ENCODE data around the gene MOXD1. TPM values are rescaled to one million over a fixed set of nuclear protein-coding genes. Genes with fewer than 3 reads are reported as not detected.

Gene MOXD1
- total RNA-seq, 4 donors from 2014 or later = 5.5 to 16.3 (median 8.3) TPM; not detected in 1

DNA sequence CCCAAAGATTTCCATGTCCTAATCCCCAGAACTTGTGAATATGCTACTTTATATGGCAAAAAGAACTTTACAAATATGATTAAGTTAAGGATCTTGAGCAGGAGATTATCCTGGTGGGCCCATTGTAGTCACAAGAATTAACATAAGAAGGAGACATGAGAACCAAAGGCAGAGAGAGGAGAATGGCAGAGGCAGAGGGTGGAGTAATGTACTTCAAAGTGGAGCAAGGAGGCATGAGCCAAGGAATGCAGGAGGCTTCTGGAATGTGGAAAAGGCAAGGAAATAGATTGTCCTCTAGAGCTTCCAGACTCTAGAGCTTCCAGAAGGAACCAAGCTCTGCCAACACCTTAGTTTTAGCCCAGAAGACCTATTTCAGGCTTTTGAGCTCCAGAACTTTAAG, 147.4 kb downstream of the MOXD1 start:
- in situ Hi-C loops (cut with MboI; ENCODE audit: low pct_ligation_motif_present in 1 of 4, low pct_unique_long_range_greater_than_20kb in 1 of 4, low sequenced_read_pairs in 3 of 4) (no loop called here), intact Hi-C loops (cut with DNase I; ENCODE audit: low total_unique reads) (no loop called here)
- Histone ChIP-seq H3K36me3 (no peaks in the 10 kb centered on the region), H3K27me3 (no peaks in the 10 kb centered on the region), H3K27ac (no peak overlapping the region), H3K4me3 (no peak overlapping the region), H3K4me1 (no peaks in the 10 kb centered on the region), H3K9me3 (no peaks in the 10 kb centered on the region)
- DNase-seq = no peak
- TF ChIP-seq POLR2AphosphoS5 (IDR thresholded peaks at IDR 0.05) = no peak
- no peak for TF ChIP-seq POLR2A (IDR thresholded peaks at IDR 0.05)
- no peak for TF ChIP-seq CTCF (IDR thresholded peaks at IDR 0.05)
- no peak for TF ChIP-seq EP300 (IDR thresholded peaks at IDR 0.05; ENCODE audit: low read depth)

DNA sequence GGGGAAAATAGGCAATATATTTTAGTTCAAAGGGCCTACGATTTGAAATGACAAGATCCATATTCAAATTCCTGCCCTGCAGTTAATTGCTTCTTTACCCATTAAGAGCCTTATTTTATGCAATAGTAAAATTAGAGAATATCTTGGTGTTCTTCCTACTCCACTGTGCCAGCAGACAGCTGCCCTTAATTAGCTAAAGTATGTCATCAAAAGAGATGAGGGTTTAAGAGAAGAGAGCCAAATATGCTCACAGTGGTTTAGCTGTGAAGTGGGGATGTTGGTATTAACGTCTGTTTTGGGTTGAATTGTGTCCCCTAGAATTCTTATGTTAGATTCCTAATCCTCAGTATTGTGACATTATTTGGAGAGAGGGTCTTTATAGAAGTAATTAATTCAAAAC, 148.1 kb downstream of the MOXD1 start:
- 63 to 71% methylated on average over 2 of the region's 2 CpGs for WGBS, 2 donors (ENCODE audit: low coverage in 1 of 2)
- Histone ChIP-seq H3K27me3 (no peaks in the 10 kb centered on the region), H3K36me3 (no peaks in the 10 kb centered on the region), H3K27ac (no peak overlapping the region), H3K9me3 (no peaks in the 10 kb centered on the region), H3K4me1 (no peaks in the 10 kb centered on the region), H3K4me3 (no peak overlapping the region)
- no peak for DNase-seq
- intact Hi-C loops (cut with DNase I; ENCODE audit: low total_unique reads) = no loop called here
- in situ Hi-C loops (cut with MboI; ENCODE audit: low pct_ligation_motif_present in 1 of 4, low pct_unique_long_range_greater_than_20kb in 1 of 4, low sequenced_read_pairs in 3 of 4) = no loop called here
- TF ChIP-seq POLR2AphosphoS5 (IDR thresholded peaks at IDR 0.05) (no peak), EP300 (IDR thresholded peaks at IDR 0.05; ENCODE audit: low read depth) (no peak), POLR2A (IDR thresholded peaks at IDR 0.05) (no peak), CTCF (IDR thresholded peaks at IDR 0.05) (no peak)

- DNase-seq = no peak
- Histone ChIP-seq H3K4me1 (no peaks in the 10 kb centered on the region), H3K36me3 (no peaks in the 10 kb centered on the region), H3K4me3 (no peak overlapping the region), H3K27ac (no peak overlapping the region), H3K9me3 (no peaks in the 10 kb centered on the region), H3K27me3 (no peaks in the 10 kb centered on the region)
- 93% methylated on average over 4 of the region's 4 CpGs; no CpG with 5 or more reads in 1 of the 2 donors for WGBS, 2 donors (ENCODE audit: low coverage in 1 of 2)
- intact Hi-C loops (cut with DNase I; ENCODE audit: low total_unique reads) = no loop called here
- TF ChIP-seq CTCF (IDR thresholded peaks at IDR 0.05) = no peak
- TF ChIP-seq POLR2AphosphoS5 (IDR thresholded peaks at IDR 0.05) = no peak
- no peak for TF ChIP-seq EP300 (IDR thresholded peaks at IDR 0.05; ENCODE audit: low read depth)
- no peak for TF ChIP-seq POLR2A (IDR thresholded peaks at IDR 0.05)
- in situ Hi-C loops (cut with MboI; ENCODE audit: low pct_ligation_motif_present in 1 of 4, low pct_unique_long_range_greater_than_20kb in 1 of 4, low sequenced_read_pairs in 3 of 4) = no loop called here
These were observed 149.2 kb downstream of the MOXD1 start for GRCh38 chr6:132252113-132252512.

- in situ Hi-C loops (cut with MboI; ENCODE audit: low pct_ligation_motif_present in 1 of 4, low pct_unique_long_range_greater_than_20kb in 1 of 4, low sequenced_read_pairs in 3 of 4) = no loop called here
- no peak overlapping the region for H3K27ac ChIP-seq
These were observed 149.6 kb downstream of the MOXD1 start for GRCh38 chr6:132251711-132252110.

More at GRCh38 chr6:132251711-132252110, 149.6 kb downstream of the MOXD1 start:
- intact Hi-C loops (cut with DNase I; ENCODE audit: low total_unique reads) = no loop called here
- no peak for TF ChIP-seq CTCF (IDR thresholded peaks at IDR 0.05)
- no peak for TF ChIP-seq POLR2AphosphoS5 (IDR thresholded peaks at IDR 0.05)
- TF ChIP-seq EP300 (IDR thresholded peaks at IDR 0.05; ENCODE audit: low read depth) = no peak
- TF ChIP-seq POLR2A (IDR thresholded peaks at IDR 0.05) = no peak
- no peaks in the 10 kb centered on the region for H3K27me3 ChIP-seq
- no peak overlapping the region for H3K4me3 ChIP-seq
- no peak for DNase-seq
- H3K36me3 ChIP-seq = no peaks in the 10 kb centered on the region
- H3K4me1 ChIP-seq = no peaks in the 10 kb centered on the region
- H3K9me3 ChIP-seq = no peaks in the 10 kb centered on the region
